Mesenchymal stem cell (in vitro differentiated cells and primary cell): ENCODE results near the gene ATP6V0C.
"Not testable (repeated sequence)": the region's sequence is repeated elsewhere in the genome, so short reads cannot be mapped to it uniquely, and the experiment has no call there.

ENCODE experiments used
- DNase-seq: peaks from one replicate; pipeline ENCODE4 v3.0.0-alpha.2; 2013
- H2AFZ ChIP-seq: one replicate; pipeline ENCODE4 v1.6.1; 2013; ENCODE audit warnings: low read depth, mild to moderate bottlenecking, control low read depth, inconsistent platforms, low read length, moderate library complexity
- H2AK5ac ChIP-seq: 2 replicates; pipeline ENCODE4 v1.6.1; 2013; ENCODE audit warnings: low read length, moderate library complexity, mild to moderate bottlenecking, inconsistent platforms; ENCODE audit not compliant: severe bottlenecking
- H2BK120ac ChIP-seq: one replicate; pipeline ENCODE4 v1.6.1; 2013; ENCODE audit warnings: low read depth, mild to moderate bottlenecking, inconsistent platforms, low read length, moderate library complexity
- H2BK12ac ChIP-seq, 2 experiments: one replicate each; pipeline ENCODE4 v1.6.1; 2013; ENCODE audit warnings: inconsistent platforms in 2 of 2, low read length in 2 of 2, mild to moderate bottlenecking in 2 of 2, moderate library complexity in 2 of 2, control low read depth in 1 of 2
- H2BK15ac ChIP-seq: one replicate; pipeline ENCODE4 v1.6.1; 2013; ENCODE audit warnings: mild to moderate bottlenecking, low read depth, inconsistent platforms; ENCODE audit not compliant: poor library complexity, severe bottlenecking
- H2BK5ac ChIP-seq: 2 replicates; pipeline ENCODE4 v1.6.1; 2013; ENCODE audit warnings: low read depth, mild to moderate bottlenecking, low read length, control low read depth, inconsistent platforms; ENCODE audit not compliant: poor library complexity, severe bottlenecking
- H3K14ac ChIP-seq, 2 experiments: one replicate each; pipeline ENCODE4 v1.6.1; 2013; ENCODE audit warnings: inconsistent platforms in 2 of 2, low read length in 2 of 2, control low read depth in 1 of 2, mild to moderate bottlenecking in 1 of 2, moderate library complexity in 1 of 2
- H3K18ac ChIP-seq, 2 experiments: one replicate each; pipeline ENCODE4 v1.6.1; 2013; ENCODE audit warnings: inconsistent platforms in 2 of 2, low read length in 2 of 2, control low read depth in 1 of 2, low read depth in 1 of 2, mild to moderate bottlenecking in 1 of 2
- H3K23ac ChIP-seq, 2 experiments: one replicate each; pipeline ENCODE4 v1.6.1; 2013; ENCODE audit warnings: inconsistent platforms in 2 of 2, low read length in 2 of 2, mild to moderate bottlenecking in 2 of 2, moderate library complexity in 2 of 2, control low read depth in 1 of 2
- H3K27ac ChIP-seq: 2 replicates; pipeline ENCODE4 v1.5.1; 2013; ENCODE audit warnings: mild to moderate bottlenecking, moderate library complexity, low read length, control low read depth, inconsistent platforms; ENCODE audit not compliant: poor library complexity, severe bottlenecking
- H3K27me3 ChIP-seq, 2 experiments: 2 replicates each; pipeline versions ENCODE4 v1.6.1 to v1.7.0; 2013; ENCODE audit warnings: low read length in 2 of 2, mild to moderate bottlenecking in 2 of 2, moderate library complexity in 2 of 2, control low read depth in 1 of 2, inconsistent platforms in 1 of 2; ENCODE audit not compliant: control insufficient read depth in 1 of 2, insufficient read depth in 1 of 2
- H3K36me3 ChIP-seq, 2 experiments: 2 replicates each; pipeline versions ENCODE4 v1.6.1 to v1.7.0; 2013; ENCODE audit warnings: low read length in 2 of 2, control low read depth in 1 of 2, inconsistent platforms in 1 of 2, low read depth in 1 of 2, mild to moderate bottlenecking in 1 of 2; ENCODE audit not compliant: insufficient read depth in 2 of 2, control insufficient read depth in 1 of 2
- H3K4ac ChIP-seq, 2 experiments: one replicate each; pipeline ENCODE4 v1.6.1; 2013; ENCODE audit warnings: inconsistent platforms in 2 of 2, low read length in 2 of 2, mild to moderate bottlenecking in 2 of 2, moderate library complexity in 2 of 2, control low read depth in 1 of 2, low read depth in 1 of 2
- H3K4me1 ChIP-seq: 2 replicates; pipeline ENCODE4 v1.6.1; 2013; ENCODE audit warnings: low read depth, low read length, control low read depth; ENCODE audit not compliant: control insufficient read depth, insufficient read depth
- H3K4me2 ChIP-seq: 2 replicates; pipeline ENCODE4 v1.6.1; 2013; ENCODE audit warnings: low read length, mild to moderate bottlenecking, inconsistent platforms; ENCODE audit not compliant: poor library complexity, severe bottlenecking
- H3K4me3 ChIP-seq, 2 experiments: 2 replicates each; pipeline versions ENCODE4 v1.5.1 to v1.7.0; 2013; ENCODE audit warnings: low read length in 2 of 2, mild to moderate bottlenecking in 2 of 2, control low read depth in 1 of 2, low read depth in 1 of 2; ENCODE audit not compliant: insufficient read depth in 1 of 2
- H3K79me1 ChIP-seq: replicated peaks from 2 replicates; pipeline ENCODE4 v1.6.1; 2013; ENCODE audit warnings: mild to moderate bottlenecking, control low read depth, low read length, inconsistent platforms; ENCODE audit not compliant: poor library complexity, severe bottlenecking
- H3K9ac ChIP-seq: 2 replicates; pipeline ENCODE4 v1.7.0; 2013; ENCODE audit warnings: mild to moderate bottlenecking, low read length, moderate library complexity
- H3K9me3 ChIP-seq: 2 replicates; pipeline ENCODE4 v1.7.0; 2013; ENCODE audit warnings: mild to moderate bottlenecking, low read length; ENCODE audit not compliant: control insufficient read depth
- H4K8ac ChIP-seq: one replicate; pipeline ENCODE4 v1.6.1; 2013; ENCODE audit warnings: inconsistent platforms, mild to moderate bottlenecking, low read length, moderate library complexity
- H4K91ac ChIP-seq: one replicate; pipeline ENCODE4 v1.6.1; 2013; ENCODE audit warnings: mild to moderate bottlenecking, low read length, inconsistent platforms
- whole genome bisulfite sequencing: methylation state at CpG from one replicate; pipeline ENCODE4 v1.1.7; 2013; ENCODE audit warnings: mixed read lengths; 5-methylcytosine and 5-hydroxymethylcytosine counted together

Gene ATP6V0C

DNA sequence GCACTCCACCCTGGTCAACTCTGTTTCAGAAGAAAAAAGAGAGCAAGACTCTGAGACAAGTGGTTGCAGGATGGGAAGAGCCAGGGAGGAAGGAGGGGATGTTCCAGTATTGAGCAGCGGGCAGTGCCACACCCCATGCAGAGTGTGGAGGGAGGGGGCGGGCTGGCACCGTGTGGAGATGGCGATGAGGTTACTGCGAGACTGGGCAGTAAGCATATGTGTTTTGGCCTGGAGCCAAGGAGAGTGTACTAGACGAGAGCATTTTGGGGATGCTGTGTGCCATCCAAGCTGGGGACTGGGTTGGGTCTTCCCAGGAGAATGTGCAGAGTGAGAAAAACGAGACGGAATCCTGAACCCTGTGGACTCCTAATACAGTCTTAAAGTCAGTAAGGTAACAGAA is 35.5 kb upstream of the ATP6V0C start:
- Histone ChIP-seq H3K23ac (no peak overlapping the region), H3K27me3 (peaks cover 0 to 1% of the 10 kb centered on the region in 2 experiments), H2BK120ac (no peak overlapping the region), H3K18ac (no peak overlapping the region), H3K79me1 (peaks cover 30% of the 10 kb centered on the region), H2BK12ac (no peak overlapping the region), H3K14ac (no peak overlapping the region), H3K4me1 (peaks cover 24% of the 10 kb centered on the region), H3K27ac (no peak overlapping the region), H2BK15ac (no peak overlapping the region), H2AK5ac (no peak overlapping the region), H3K36me3 (peaks cover 0 to 10% of the 10 kb centered on the region in 2 experiments), H2AFZ (no peak overlapping the region), H3K4me3 (no peak overlapping the region), H3K9ac (no peak overlapping the region), H4K91ac (no peak overlapping the region), H3K9me3 (no peaks in the 10 kb centered on the region), H4K8ac (no peak overlapping the region), H3K4me2 (no peak overlapping the region), H3K4ac (no peak overlapping the region), H2BK5ac (no peak overlapping the region)
- DNase-seq = no peak
- WGBS = 98% methylated on average over 8 of the region's 8 CpGs

DNA sequence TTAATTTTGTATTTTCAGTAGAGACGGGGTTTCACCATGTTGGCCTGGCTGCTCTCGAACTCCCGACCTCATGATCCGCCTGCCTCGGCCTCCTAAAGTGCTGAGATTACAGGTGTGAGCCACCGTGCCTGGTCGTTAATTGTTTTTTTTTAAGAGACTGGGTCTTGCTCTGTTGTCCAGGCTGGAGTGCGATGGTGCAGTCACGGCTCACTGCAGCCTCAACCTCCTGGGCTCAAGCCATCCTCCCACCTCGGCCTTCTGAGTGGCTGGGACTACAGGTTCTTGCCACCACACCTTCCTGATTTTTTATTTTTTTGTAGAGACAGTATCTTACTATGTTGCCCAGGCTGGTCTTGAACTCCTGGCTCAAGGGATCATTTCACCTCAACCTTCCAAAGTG is 33.8 kb upstream of the ATP6V0C start:
- H2BK120ac ChIP-seq, H3K14ac ChIP-seq, H4K91ac ChIP-seq, H2AK5ac ChIP-seq, H4K8ac ChIP-seq, H3K23ac ChIP-seq, H3K27me3 ChIP-seq, H3K4me3 ChIP-seq, DNase-seq, H2BK12ac ChIP-seq, H3K4me2 ChIP-seq, H3K9ac ChIP-seq, H3K18ac ChIP-seq, H3K9me3 ChIP-seq, H2AFZ ChIP-seq, H2BK5ac ChIP-seq, H3K27ac ChIP-seq, H2BK15ac ChIP-seq, H3K4ac ChIP-seq: not testable (repeated sequence)
- 94% methylated on average over 10 of the region's 10 CpGs for WGBS
- Histone ChIP-seq H3K36me3 (peaks cover 0 to 10% of the 10 kb centered on the region in 2 experiments), H3K79me1 (peaks cover 42% of the 10 kb centered on the region), H3K4me1 (peaks cover 12% of the 10 kb centered on the region)

DNA sequence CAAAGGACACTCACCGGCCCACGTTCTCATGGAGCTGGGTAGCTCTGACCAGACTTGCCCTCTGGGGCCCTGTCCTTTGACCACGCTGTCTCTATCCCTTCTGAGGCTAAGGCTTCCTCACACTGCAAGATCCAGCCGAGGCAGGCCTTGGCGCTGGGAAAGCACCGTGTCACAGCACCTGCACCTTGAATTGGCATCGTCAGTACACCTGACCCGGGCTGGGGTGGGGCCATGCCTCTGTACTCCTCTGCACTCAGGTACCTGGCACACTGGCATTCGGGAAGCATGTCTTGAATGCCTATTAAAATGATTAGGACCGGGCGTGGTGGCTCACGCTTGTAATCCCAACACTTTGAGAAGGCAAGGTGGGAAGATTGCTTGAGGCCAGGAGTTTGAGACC is 32.8 kb upstream of the ATP6V0C start:
- Histone ChIP-seq H2BK15ac (no peak overlapping the region), H3K79me1 (peaks cover 48% of the 10 kb centered on the region), H3K4me3 (no peak overlapping the region), H3K4ac (no peak overlapping the region), H3K4me2 (no peak overlapping the region), H3K27ac (no peak overlapping the region), H3K27me3 (no peaks in the 10 kb centered on the region), H2AK5ac (no peak overlapping the region), H3K23ac (peak overlapping the region in 1 of 2 experiments; percentile 71), H2BK12ac (no peak overlapping the region), H3K36me3 (peaks cover 0 to 10% of the 10 kb centered on the region in 2 experiments), H3K4me1 (peaks cover 5% of the 10 kb centered on the region), H4K91ac (no peak overlapping the region), H2BK5ac (no peak overlapping the region), H3K9ac (no peak overlapping the region), H2AFZ (no peak overlapping the region), H3K9me3 (no peaks in the 10 kb centered on the region), H3K14ac (no peak overlapping the region), H2BK120ac (no peak overlapping the region), H3K18ac (no peak overlapping the region), H4K8ac (no peak overlapping the region)
- WGBS = 92% methylated on average over 12 of the region's 12 CpGs
- no peak for DNase-seq

DNA sequence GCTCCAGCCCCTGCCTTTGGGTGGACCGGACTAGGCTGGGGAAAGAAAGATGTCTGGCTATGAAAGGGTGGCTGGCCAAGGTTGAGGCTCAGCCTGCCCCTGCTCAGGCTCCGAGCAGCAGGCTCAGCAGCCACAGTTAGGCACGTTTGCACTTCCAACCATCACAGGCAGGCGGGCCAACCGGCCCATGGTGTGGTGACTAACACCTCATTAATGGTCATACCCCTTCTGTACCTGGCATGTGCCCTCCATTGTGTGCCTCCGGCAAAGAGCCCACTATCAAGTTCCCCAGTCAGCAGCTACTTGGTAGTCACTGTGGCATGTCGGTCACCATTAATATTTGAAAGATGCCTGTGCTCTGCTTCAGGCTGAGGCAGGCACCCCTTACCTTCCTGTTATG is 32.1 kb upstream of the ATP6V0C start:
- no peak overlapping the region for H3K14ac ChIP-seq
- H3K4ac ChIP-seq = no peak overlapping the region
- H3K27me3 ChIP-seq = no peaks in the 10 kb centered on the region
- H3K18ac ChIP-seq = no peak overlapping the region
- H4K8ac ChIP-seq = no peak overlapping the region
- H3K23ac ChIP-seq = no peak overlapping the region
- H3K9ac ChIP-seq = no peak overlapping the region
- H3K4me1 ChIP-seq = peaks cover 9% of the 10 kb centered on the region
- H4K91ac ChIP-seq = peak overlapping the region; percentile 70
- H3K4me2 ChIP-seq = no peak overlapping the region
- no peak overlapping the region for H2BK15ac ChIP-seq
- H2BK5ac ChIP-seq = no peak overlapping the region
- no peak for DNase-seq
- H3K36me3 ChIP-seq = peaks cover 0 to 14% of the 10 kb centered on the region in 2 experiments
- H3K4me3 ChIP-seq = no peak overlapping the region
- H2BK120ac ChIP-seq = no peak overlapping the region
- WGBS = 82% methylated on average over 7 of the region's 7 CpGs
- no peaks in the 10 kb centered on the region for H3K9me3 ChIP-seq
- no peak overlapping the region for H2AFZ ChIP-seq
- no peak overlapping the region for H3K27ac ChIP-seq
- peaks cover 53% of the 10 kb centered on the region for H3K79me1 ChIP-seq
- no peak overlapping the region for H2BK12ac ChIP-seq
- H2AK5ac ChIP-seq = no peak overlapping the region
